HepG2 (cell line): Measurements from ENCODE around the gene HERC5. TPM values are rescaled to one million over a fixed set of nuclear protein-coding genes. Genes with fewer than 3 reads are reported as not detected.
"Not testable (repeated sequence)": the region's sequence is repeated elsewhere in the genome, so short reads cannot be mapped to it uniquely, and the experiment has no call there.

Experiments
- ATAC-seq: fragments of 200-7000 bp; cut with Tn5 transposase; 3 replicates; pipeline ENCODE4 v1.9.1; 2020; ENCODE audit warnings: mild to moderate bottlenecking, moderate library complexity
- BruUV-seq: library from RNA; stranded (reverse); fragments of 400-500 nt; replicated peaks from 2 replicates; lab custom pipeline; 2021; lab: Mats Ljungman, UMichigan
- CTCF ChIA-PET: fragments of 300-600 bp; formaldehyde crosslinking; extraction: SDS; loops from one replicate; lab custom pipeline; 2021; ENCODE audit warnings: low total read pairs, inconsistent platforms, low intra/inter-chr PET ratio; lab: Yijun Ruan, JAX
- POLR2A ChIA-PET: fragments of 350-600 bp; sonication (Branson Sonifier 250); formaldehyde crosslinking; loops from one replicate; lab custom pipeline; 2020; ENCODE audit warnings: antibody characterized with exemption, inconsistent platforms; lab: Yijun Ruan, JAX
- DNase-seq: peaks from one replicate; pipeline ENCODE4 v3.0.0-alpha.2; 2015; ENCODE audit warnings: low spot score
- FAIRE-seq: peaks from 3 replicates; lab custom pipeline; 2011; peaks lifted over from hg19 to GRCh38; lab: Jason Lieb, UNC
- H2AFZ ChIP-seq: one replicate; pipeline ENCODE4 v1.6.1; 2011; ENCODE audit warnings: low read length, inconsistent platforms
- H3K27ac ChIP-seq: fragments of 300-600 bp; 3 replicates; pipeline ENCODE4 v1.8.0; 2011; ENCODE audit warnings: mixed run types, mild to moderate bottlenecking, mixed read lengths, low read length, inconsistent platforms; ENCODE audit not compliant: insufficient read depth; ENCODE audit errors: extremely low read length
- H3K27me3 ChIP-seq, 2 experiments: fragments of 200-600 bp in 1 of 2; 2 replicates in 1 of 2; 3 replicates in 1 of 2; pipeline versions ENCODE4 v1.6.0 to v1.8.0; 2011; ENCODE audit warnings: low read length in 2 of 2, mild to moderate bottlenecking in 2 of 2, moderate library complexity in 2 of 2, inconsistent platforms in 1 of 2; ENCODE audit not compliant: insufficient read depth in 2 of 2, control insufficient read depth in 1 of 2
- H3K36me3 ChIP-seq, 2 experiments: fragments of 200-600 bp in 1 of 2; replicated peaks in 1 of 2; 2 replicates in 1 of 2; 3 replicates in 1 of 2; pipeline versions ENCODE4 v1.5.1 to v1.8.0; 2011; ENCODE audit warnings: low read length in 2 of 2, inconsistent platforms in 1 of 2; ENCODE audit not compliant: insufficient read depth in 2 of 2, control insufficient read depth in 1 of 2
- H3K4me1 ChIP-seq: 2 replicates; pipeline ENCODE4 v1.5.1; 2012; ENCODE audit warnings: low read length, inconsistent platforms; ENCODE audit not compliant: insufficient read depth
- H3K4me2 ChIP-seq: 2 replicates; pipeline ENCODE4 v1.6.0; 2011; ENCODE audit warnings: low read depth, low read length, inconsistent platforms
- H3K4me3 ChIP-seq, 3 experiments: fragments of 200-600 bp in 1 of 3; sonication (generic), shearing (Covaris generic) in 1 of 3; replicated peaks in 1 of 3; 2 replicates each; pipeline ENCODE4 v1.5.1; 2011 to 2016; ENCODE audit warnings: low read length in 3 of 3, inconsistent platforms in 2 of 3, low read depth in 2 of 3, mild to moderate bottlenecking in 2 of 3, control low read depth in 1 of 3, mixed read lengths in 1 of 3; ENCODE audit not compliant: insufficient read depth in 1 of 3
- H3K79me2 ChIP-seq: one replicate; pipeline ENCODE4 v1.6.1; 2011; ENCODE audit warnings: low read length, inconsistent platforms; ENCODE audit not compliant: insufficient read depth
- H3K9ac ChIP-seq: 2 replicates; pipeline ENCODE4 v1.6.0; 2011; ENCODE audit warnings: mild to moderate bottlenecking, low read depth, low read length, inconsistent platforms; ENCODE audit not compliant: insufficient read depth
- H3K9me3 ChIP-seq: 2 replicates; pipeline ENCODE4 v1.5.1; 2012; ENCODE audit warnings: mild to moderate bottlenecking, low read length
- H4K20me1 ChIP-seq: 2 replicates; pipeline ENCODE4 v1.6.0; 2011; ENCODE audit warnings: inconsistent platforms, mild to moderate bottlenecking, low read length, moderate library complexity; ENCODE audit not compliant: insufficient read depth
- CCDC6 ChIP-seq: sonication (generic); formaldehyde crosslinking; IDR thresholded peaks from 2 replicates; pipeline ENCODE4 v1.8.1; 2022; ENCODE audit warnings: mild to moderate bottlenecking, missing genetic modification reagents, moderate library complexity
- CEBPB ChIP-seq: IDR thresholded peaks from 2 replicates; pipeline ENCODE4 v1.6.1; 2011; ENCODE audit warnings: low read depth, low read length, improper control_type of control experiment, borderline replicate concordance
- CEBPG ChIP-seq: IDR thresholded peaks from 2 replicates; pipeline ENCODE4 v1.6.1; 2016
- HNRNPH1 ChIP-seq: fragments of 200-400 bp; formaldehyde crosslinking; optimal IDR thresholded peaks from 2 replicates; pipeline ENCODE3; 2017; ENCODE audit warnings: mild to moderate bottlenecking, low read depth, low read length
- NBN ChIP-seq: fragments of 450-650 bp; conservative IDR thresholded peaks from 2 replicates; pipeline ENCODE4 v1.6.1; 2017
- RNF2 ChIP-seq: fragments of 450-650 bp; conservative IDR thresholded peaks from 2 replicates; pipeline ENCODE4 v1.6.1; 2016; ENCODE audit warnings: low read depth
- SRF ChIP-seq: IDR thresholded peaks from 2 replicates; pipeline ENCODE4 v1.6.1; 2011; ENCODE audit warnings: mild to moderate bottlenecking, low read depth, low read length, moderate library complexity
- TCF7 ChIP-seq: sonication (generic); IDR thresholded peaks from 2 replicates; pipeline ENCODE4 v1.6.1; 2016; ENCODE audit warnings: antibody characterized with exemption, low read depth
- ZNF335 ChIP-seq: sonication (generic); formaldehyde crosslinking; IDR thresholded peaks from 2 replicates; pipeline ENCODE4 v1.4.0; 2020; ENCODE audit warnings: missing genetic modification reagents
- ZNF484 ChIP-seq: sonication (generic); formaldehyde crosslinking; IDR thresholded peaks from 2 replicates; pipeline ENCODE4 v1.5.1; 2020; ENCODE audit warnings: mild to moderate bottlenecking, low read depth, missing genetic modification reagents, borderline replicate concordance
- WGBS: methylation state at CpG from one replicate; pipeline ENCODE4 v1.1.6; 2017; ENCODE audit warnings: low lambda C conversion rate; 5-methylcytosine and 5-hydroxymethylcytosine counted together
- in situ Hi-C: cut with HindIII; loops from 2 replicates; pipeline ENCODE4 v1.10.0; 2017; ENCODE audit warnings: low pct_unique_long_range_greater_than_20kb; ENCODE audit not compliant: extremely low pct_ligation_motif_present
- intact Hi-C: fragments of 100-400 bp; cut with micrococcal nuclease; formaldehyde crosslinking; loops from one replicate; pipeline ENCODE4 v1.10.0; 2022; ENCODE audit not compliant: unreplicated experiment
- polyA plus RNA-seq, 8 experiments: library from polyadenylated mRNA; depleted of rRNA in 3 of 8; stranded (reverse) in 7 of 8; unstranded in 1 of 8; fragments of >200 nt; fragmentation: Illumina TruSeq in 4 of 8; extraction: Trizol in 4 of 8; gene quantifications; 2 replicates each; pipeline versions ENCODE4 v1.2.1 to v1.2.3, GENCODE V29; 2011 to 2016; ENCODE audit warnings: low read depth in 4 of 8, missing spikeins in 1 of 8, mixed read lengths in 1 of 8; ENCODE audit not compliant: insufficient read depth in 1 of 8
- total RNA-seq, 5 experiments: library from RNA; depleted of rRNA; stranded (reverse); fragments of >200 nt; fragmentation: Illumina TruSeq; extraction: Trizol; gene quantifications; 2 replicates each; pipeline ENCODE4 v1.2.3, GENCODE V29; 2016; ENCODE audit warnings: low read depth in 1 of 5
- TF ChIP-seq, protein P1 (sequence below): IDR thresholded peaks from 2 replicates; pipeline ENCODE4 v1.6.1; 2016; ENCODE audit warnings: low read depth, missing genetic modification reagents, missing compliant biosample characterization

Gene HERC5
- total and polyA plus RNA-seq, 2 of the 13 experiments (the other 11 are each of a cell fraction or from before 2014, with no cell fraction given): 0.13 to 0.33 TPM

DNA sequence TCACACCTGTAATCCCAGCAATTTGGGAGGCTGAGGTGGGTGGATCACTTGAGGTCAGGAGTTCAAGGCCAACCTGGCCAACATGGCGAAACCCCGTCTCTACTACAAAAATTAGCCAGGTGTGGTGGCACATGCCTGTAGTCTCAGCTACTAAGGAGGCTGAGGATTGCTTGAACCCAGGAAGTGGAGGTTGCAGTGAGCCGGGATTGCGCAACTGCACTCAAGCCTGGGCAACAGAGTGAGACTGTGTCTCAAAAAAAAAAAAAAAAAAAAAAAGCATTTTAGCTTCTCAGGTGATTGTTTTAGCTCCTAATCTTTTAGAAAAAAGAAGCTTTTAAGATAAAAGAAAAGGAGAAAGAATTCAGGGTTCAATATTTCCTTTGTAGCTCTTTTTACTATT is 19.0 kb upstream of the HERC5 start:
- H3K27ac ChIP-seq, H2AFZ ChIP-seq, H3K36me3 ChIP-seq, CTCF ChIA-PET, H3K4me3 ChIP-seq, FAIRE-seq, BruUV-seq, H4K20me1 ChIP-seq, in situ Hi-C loops, POLR2A ChIA-PET, H3K79me2 ChIP-seq, H3K4me2 ChIP-seq, DNase-seq, H3K9me3 ChIP-seq, H3K4me1 ChIP-seq, H3K27me3 ChIP-seq, H3K9ac ChIP-seq, intact Hi-C loops, ATAC-seq: not testable (repeated sequence)
- 51% methylated on average over 4 of the region's 4 CpGs for WGBS
- TF ChIP-seq CEBPG (CRISPR knock-in tag): peak; percentile 39; the same call in 1 of the 2 replicates
- TF ChIP-seq CEBPB: peak; percentile 54

DNA sequence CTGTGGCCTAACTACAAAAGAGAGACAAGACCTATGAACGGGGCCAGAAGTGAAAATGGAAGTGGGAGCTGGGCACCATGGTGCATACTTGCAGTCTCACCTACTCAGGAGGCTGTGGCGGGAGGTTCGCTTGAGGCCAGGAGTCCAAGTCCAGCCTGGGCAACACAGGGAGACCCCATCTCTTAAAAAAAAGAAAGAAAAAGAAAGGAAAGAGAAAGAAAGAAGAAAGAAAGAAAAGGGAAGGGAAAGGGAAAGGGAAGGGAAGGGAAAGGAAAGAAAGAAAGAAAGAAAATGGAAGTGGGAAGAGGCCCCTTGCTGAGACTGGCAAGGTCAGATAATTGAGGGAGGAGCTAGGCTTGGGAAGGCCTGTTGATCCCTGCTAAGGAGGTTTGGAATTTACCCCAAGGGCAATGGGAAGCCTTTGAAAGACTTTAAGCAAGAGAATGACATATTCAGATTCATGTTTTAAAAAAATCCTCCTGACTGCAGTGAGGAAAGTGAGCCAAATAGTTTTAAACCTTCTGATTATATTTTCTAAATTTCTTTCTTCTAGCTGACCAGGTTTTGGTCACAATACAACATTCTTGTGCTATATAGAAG is 17.7 kb upstream of the HERC5 start:
- DNase-seq (no peak), ATAC-seq (no peak), FAIRE-seq (no peak)
- H4K20me1 ChIP-seq: no peaks in the 10 kb centered on the region
- no peak overlapping the region for H3K4me2 ChIP-seq
- H3K4me1 ChIP-seq: no peaks in the 10 kb centered on the region
- no peaks in the 10 kb centered on the region for H3K36me3 ChIP-seq
- TF ChIP-seq ZNF484 (CRISPR knock-in tag): no peak
- no peak for TF ChIP-seq TCF7
- TF ChIP-seq RNF2: no peak
- no peak for TF ChIP-seq HNRNPH1
- TF ChIP-seq CCDC6 (CRISPR knock-in tag): no peak
- TF ChIP-seq SRF: no peak
- TF ChIP-seq ZNF335 (CRISPR knock-in tag): no peak
- no peak for TF ChIP-seq NBN
- TF ChIP-seq, protein P1, sequence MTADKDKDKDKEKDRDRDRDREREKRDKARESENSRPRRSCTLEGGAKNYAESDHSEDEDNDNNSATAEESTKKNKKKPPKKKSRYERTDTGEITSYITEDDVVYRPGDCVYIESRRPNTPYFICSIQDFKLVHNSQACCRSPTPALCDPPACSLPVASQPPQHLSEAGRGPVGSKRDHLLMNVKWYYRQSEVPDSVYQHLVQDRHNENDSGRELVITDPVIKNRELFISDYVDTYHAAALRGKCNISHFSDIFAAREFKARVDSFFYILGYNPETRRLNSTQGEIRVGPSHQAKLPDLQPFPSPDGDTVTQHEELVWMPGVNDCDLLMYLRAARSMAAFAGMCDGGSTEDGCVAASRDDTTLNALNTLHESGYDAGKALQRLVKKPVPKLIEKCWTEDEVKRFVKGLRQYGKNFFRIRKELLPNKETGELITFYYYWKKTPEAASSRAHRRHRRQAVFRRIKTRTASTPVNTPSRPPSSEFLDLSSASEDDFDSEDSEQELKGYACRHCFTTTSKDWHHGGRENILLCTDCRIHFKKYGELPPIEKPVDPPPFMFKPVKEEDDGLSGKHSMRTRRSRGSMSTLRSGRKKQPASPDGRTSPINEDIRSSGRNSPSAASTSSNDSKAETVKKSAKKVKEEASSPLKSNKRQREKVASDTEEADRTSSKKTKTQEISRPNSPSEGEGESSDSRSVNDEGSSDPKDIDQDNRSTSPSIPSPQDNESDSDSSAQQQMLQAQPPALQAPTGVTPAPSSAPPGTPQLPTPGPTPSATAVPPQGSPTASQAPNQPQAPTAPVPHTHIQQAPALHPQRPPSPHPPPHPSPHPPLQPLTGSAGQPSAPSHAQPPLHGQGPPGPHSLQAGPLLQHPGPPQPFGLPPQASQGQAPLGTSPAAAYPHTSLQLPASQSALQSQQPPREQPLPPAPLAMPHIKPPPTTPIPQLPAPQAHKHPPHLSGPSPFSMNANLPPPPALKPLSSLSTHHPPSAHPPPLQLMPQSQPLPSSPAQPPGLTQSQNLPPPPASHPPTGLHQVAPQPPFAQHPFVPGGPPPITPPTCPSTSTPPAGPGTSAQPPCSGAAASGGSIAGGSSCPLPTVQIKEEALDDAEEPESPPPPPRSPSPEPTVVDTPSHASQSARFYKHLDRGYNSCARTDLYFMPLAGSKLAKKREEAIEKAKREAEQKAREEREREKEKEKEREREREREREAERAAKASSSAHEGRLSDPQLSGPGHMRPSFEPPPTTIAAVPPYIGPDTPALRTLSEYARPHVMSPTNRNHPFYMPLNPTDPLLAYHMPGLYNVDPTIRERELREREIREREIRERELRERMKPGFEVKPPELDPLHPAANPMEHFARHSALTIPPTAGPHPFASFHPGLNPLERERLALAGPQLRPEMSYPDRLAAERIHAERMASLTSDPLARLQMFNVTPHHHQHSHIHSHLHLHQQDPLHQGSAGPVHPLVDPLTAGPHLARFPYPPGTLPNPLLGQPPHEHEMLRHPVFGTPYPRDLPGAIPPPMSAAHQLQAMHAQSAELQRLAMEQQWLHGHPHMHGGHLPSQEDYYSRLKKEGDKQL (CRISPR knock-in tag): no peak
- TF ChIP-seq, all 625 proteins: peak for 0
- intact Hi-C loops: no loop called here
- H3K4me3 ChIP-seq: no peak overlapping the region
- H2AFZ ChIP-seq: no peak overlapping the region
- in situ Hi-C loops: no loop called here
- no peaks in the 10 kb centered on the region for H3K79me2 ChIP-seq
- WGBS: 63% methylated on average over 3 of the region's 3 CpGs
- no TSS peak for BruUV-seq
- H3K27me3 ChIP-seq: no peaks in the 10 kb centered on the region
- H3K27ac ChIP-seq: no peak overlapping the region
- ChIA-PET POLR2A (no interaction called here), CTCF (no interaction called here)
- no peaks in the 10 kb centered on the region for H3K9me3 ChIP-seq
- no peak overlapping the region for H3K9ac ChIP-seq
